GM21737 (cell line): ENCODE data around the gene KDM4C.
"Not testable (repeated sequence)": the region's sequence is repeated elsewhere in the genome, so short reads cannot be mapped to it uniquely, and the experiment has no call there.

ENCODE experiments used
- ATAC-seq: cut with Tn5 transposase; IDR thresholded peaks from one replicate; pipeline ENCODE4 v1.9.1; 2021; ENCODE audit warnings: mild to moderate bottlenecking, moderate library complexity; ENCODE audit not compliant: unreplicated experiment

KDM4C gene

GRCh38 chr9:7011395-7012067, 253.8 kb downstream of the KDM4C start:
- ATAC-seq, result no peak

DNA sequence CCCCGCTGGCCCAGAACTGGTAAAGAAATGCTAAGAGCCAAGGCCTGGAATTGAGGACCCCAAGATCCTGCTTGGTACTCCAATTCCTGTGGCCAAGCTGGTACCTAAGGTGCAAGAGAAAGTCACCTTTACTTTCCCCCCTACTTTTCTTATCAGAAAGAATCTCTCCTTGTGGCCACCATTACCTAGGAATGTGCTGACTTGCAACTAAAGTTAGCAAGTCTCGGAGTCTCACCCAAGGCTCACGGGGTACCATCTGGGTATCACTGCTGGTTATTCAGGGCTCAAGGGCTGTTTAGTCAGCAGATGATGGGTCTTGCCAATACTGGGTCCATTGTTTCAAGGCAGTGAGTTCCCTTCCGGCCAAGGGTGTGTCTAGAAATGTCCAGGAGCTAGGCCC, 270.2 kb downstream of the KDM4C start:
- ATAC-seq, result no peak

- no peak for ATAC-seq
Measured at GRCh38 chr9:7028591-7028990, 270.8 kb downstream of the KDM4C start.

DNA sequence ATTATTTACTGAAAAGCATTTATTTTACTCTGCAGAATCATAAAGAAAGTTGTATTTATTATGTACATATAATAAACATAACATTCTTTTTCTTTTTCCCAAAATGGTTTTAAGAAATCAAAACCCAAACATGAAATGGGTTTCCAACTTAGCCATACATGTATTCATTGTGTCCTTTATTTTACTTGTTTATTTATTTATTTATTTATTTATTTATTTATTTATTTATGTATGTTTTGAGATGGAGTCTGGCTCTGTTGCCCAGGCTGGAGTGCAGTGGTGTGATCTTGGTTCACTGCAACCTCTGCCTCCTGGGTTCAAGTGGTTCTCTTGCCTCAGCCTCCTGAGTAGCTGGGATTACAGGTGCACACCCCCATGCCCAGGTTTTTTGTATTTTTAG, 273.2 kb downstream of the KDM4C start:
- ATAC-seq, result not testable (repeated sequence)

GRCh38 chr9:7033076-7034045, 275.6 kb downstream of the KDM4C start:
- no peak for ATAC-seq

GRCh38 chr9:7037176-7037575, 279.4 kb downstream of the KDM4C start:
- no peak for ATAC-seq

DNA sequence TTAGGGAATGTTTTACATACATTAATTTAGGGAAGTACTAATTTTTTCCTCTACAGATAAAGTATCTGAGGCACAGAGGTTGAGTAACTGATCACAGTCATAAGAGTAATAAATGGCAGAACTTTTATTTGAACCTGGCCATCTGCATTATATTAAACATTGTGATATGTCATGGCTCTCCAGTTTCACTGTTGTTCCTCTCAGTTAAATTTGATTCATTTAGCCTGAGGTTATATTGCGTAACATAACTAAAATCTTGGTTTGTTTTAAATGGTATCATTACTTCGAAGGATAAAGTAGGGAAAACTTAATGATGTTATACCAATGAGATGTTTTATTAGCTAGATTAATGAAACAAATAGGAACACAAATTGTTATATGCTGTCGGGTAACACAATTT, 284.4 kb downstream of the KDM4C start:
- no peak for ATAC-seq

- no peak for ATAC-seq
Measured at GRCh38 chr9:7045361-7045760, 287.6 kb downstream of the KDM4C start.

DNA sequence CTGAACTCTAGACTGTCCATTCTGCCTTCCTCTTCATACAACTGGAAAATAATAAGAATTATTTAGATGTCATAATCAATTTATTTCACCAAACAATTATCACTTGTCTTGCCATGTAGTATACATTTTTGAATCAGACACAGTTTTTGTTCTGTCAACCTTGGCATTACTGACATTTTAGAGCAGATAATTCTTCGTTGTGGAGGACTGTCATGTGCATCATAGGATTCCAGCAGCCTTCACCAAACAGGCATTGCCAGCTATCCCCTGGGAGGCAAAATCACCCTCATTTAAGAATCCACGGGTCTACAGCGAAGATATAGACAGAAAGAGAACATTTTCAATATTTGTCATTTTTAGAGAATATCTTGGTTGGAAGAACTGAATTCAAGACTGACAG, 293.9 kb downstream of the KDM4C start:
- ATAC-seq, result no peak

- ATAC-seq, result no peak
Measured at GRCh38 chr9:7053903-7054302, 296.1 kb downstream of the KDM4C start.

DNA sequence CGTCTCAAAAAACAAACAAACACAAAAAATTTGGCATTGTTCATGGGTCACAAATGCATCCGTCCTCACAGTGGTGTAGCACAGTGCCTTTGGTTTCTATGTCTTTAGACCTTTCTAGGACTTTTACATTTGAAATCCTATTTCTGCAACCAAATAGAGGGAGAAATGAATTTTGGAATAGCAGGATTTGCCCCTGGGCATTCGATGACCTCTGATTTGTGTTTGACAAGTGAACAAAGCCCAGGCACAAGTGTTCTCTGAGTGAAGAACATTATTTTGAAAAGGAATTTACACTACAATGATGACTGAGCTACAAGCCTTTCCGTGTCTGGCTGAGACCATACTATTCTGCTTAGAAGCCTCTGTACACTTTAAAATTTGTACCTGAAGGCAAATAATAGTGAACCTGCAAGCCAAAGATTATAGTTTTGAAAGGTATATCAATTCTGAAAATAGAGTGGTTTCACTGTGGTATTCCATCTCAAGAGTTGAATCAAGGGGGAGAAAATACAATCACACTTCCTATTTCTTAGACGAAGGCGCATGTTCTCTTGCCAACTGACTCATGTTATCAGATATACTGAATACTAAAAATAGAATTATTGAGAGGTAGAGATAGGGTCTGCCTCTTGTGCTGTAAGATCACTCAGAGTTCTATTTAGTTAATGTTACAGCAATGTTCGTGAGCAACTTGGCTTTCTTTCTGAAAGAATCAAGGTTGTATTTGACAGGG, 297.6 kb downstream of the KDM4C start:
- ATAC-seq, result no peak

DNA sequence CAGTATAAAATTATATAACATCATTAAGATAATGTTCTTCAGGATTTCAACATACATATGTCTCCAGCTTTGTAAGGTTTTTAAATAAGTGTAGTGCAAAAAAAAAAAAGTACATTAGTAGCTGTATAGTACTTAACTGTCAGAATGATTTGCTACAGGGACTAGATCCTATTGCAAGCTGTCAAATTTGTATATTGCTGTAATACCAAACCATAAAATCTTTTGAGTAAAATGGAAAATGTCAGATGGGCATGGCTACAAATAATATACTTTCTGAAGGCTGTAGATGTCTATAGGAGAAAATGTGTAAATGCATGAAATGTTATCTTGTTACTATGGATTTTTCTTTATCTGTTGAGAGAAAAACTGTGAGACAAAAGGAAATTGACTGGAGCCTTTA, 298.5 kb downstream of the KDM4C start:
- ATAC-seq, result no peak

DNA sequence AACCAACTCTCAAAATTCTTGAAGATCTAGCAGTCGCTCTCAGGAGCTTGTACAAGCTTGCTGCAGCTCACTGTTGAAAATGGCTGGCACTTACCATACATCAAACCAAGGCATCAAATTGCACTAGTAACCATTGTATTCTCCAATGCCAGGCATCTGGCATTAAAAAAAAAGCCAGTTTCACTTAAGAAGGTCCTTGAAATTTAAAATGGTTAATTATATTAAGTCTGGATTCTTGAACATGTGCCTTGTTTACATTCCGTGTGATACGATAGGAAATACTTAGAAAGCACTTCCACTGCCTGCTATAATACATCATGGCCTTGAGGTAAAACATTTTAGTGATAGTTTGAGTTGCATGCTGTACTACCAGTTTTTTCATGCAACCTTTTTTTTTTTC, 300.7 kb downstream of the KDM4C start:
- no peak for ATAC-seq

- ATAC-seq, result no peak
Measured at GRCh38 chr9:7067169-7067568, 309.4 kb downstream of the KDM4C start.

GRCh38 chr9:7071916-7072315, 314.1 kb downstream of the KDM4C start:
- ATAC-seq, result no peak

DNA sequence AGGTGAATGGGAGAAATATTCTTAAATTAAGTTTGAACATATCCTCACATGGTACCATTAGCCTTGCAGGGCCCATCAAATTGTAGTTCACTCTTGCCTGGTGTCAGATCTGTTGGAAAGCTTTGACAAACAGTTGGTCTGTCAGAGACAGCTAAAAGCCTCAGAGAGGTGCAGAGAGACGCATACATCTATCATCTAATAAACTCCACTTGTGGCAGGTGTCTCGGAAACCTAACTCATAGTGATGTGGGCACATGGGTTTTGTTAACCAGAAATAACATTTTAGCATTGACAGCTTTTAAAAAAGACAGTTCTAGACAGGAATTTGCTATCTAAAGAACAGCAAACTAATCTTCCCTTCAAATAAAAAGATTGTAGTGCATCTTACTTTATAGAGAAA, 315.9 kb downstream of the KDM4C start:
- ATAC-seq, result no peak

GRCh38 chr9:7075154-7075553, 317.4 kb downstream of the KDM4C start:
- ATAC-seq, result no peak

DNA sequence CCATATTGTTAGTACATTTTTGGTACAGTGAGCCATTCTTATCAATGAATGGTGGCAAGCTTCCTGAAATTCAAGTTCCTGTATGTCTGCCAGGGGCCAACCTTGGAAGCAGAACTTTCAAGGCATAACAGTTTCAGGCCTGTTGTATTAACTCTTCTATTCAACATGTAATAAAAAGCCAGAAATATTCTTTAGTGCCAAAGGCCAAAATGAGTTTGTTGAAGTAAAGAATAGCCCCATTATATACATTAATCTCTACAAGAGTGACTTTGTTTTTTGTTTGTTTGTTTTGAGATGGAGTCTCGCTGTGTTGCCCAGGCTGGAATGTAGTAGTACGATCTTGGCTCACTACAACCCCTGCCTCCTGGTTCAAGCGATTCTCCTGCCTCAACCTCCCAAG, 321.3 kb downstream of the KDM4C start:
- ATAC-seq, result no peak

- no peak for ATAC-seq
Measured at GRCh38 chr9:7081065-7081600, 323.4 kb downstream of the KDM4C start.

- ATAC-seq, result no peak
Measured at GRCh38 chr9:7083192-7083591, 325.4 kb downstream of the KDM4C start.

- ATAC-seq, result no peak
Measured at GRCh38 chr9:7085357-7085756, 327.6 kb downstream of the KDM4C start.
